Bronchial epithelial cell (primary cell): Measurements from ENCODE around the gene FOXB2. TPM values are rescaled to one million over a fixed set of nuclear protein-coding genes. Genes with fewer than 3 reads are reported as not detected.
"Not testable (repeated sequence)": the region's sequence is repeated elsewhere in the genome, so short reads cannot be mapped to it uniquely, and the experiment has no call there.

Source experiments
- DNase-seq: peaks from one replicate; pipeline ENCODE4 v3.0.0-alpha.2; 2010; ENCODE audit warnings: low read depth
- FAIRE-seq: peaks from 2 replicates; lab custom pipeline; 2011; peaks lifted over from hg19 to GRCh38; lab: Jason Lieb, UNC
- H3K27me3 ChIP-seq: 2 replicates; pipeline ENCODE4 v1.5.1; 2011; ENCODE audit warnings: low read length; ENCODE audit not compliant: control insufficient read depth, insufficient read depth
- H3K36me3 ChIP-seq: 2 replicates; pipeline ENCODE4 v1.5.1; 2011; ENCODE audit warnings: low read length; ENCODE audit not compliant: control insufficient read depth, insufficient read depth
- H3K4me3 ChIP-seq: 2 replicates; pipeline ENCODE4 v1.5.1; 2011; ENCODE audit warnings: mild to moderate bottlenecking, low read depth, low read length, control low read depth
- total RNA-seq: library from RNA; depleted of rRNA; stranded (reverse); fragments of >200 nt; gene quantifications from 2 replicates; pipeline ENCODE4 v1.2.1, GENCODE V29; 2014
- TF ChIP-seq, protein P1 (sequence below): IDR thresholded peaks from 2 replicates; pipeline ENCODE4 v1.5.1; 2011; ENCODE audit warnings: mild to moderate bottlenecking, moderate library complexity, low read length, control low read depth, inconsistent platforms; ENCODE audit not compliant: insufficient read depth, severe bottlenecking

Gene FOXB2
- total RNA-seq = not detected in 2 replicates

DNA sequence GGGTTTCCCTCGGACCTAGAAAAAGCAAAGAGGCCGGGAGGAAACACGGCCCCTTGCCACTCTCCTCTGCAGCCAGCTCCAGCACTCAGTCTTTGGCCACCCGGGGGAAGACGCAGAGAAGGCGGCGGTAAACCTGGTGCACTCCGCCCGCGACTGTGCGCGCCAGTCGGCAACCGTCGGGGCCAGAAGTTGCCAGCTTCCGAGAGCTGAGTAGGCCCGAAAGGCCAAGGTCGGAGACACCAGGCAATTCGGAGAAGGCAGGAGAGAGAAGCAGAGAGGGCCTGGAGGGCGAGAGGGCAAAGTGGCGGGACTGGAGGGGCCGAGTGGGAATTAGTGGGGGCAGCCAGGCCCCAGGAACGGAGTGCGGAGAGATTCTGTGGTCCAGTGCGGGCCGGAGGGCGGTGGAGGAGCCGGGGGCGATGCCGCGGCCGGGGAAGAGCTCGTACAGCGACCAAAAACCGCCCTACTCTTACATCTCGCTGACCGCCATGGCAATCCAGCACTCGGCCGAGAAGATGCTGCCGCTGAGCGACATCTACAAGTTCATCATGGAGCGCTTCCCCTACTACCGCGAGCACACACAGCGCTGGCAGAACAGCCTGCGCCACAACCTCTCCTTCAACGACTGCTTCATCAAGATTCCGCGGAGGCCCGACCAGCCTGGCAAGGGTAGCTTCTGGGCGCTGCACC lies at the start of gene FOXB2:
Gene FOXB2 (plus strand): TSS at position 420 of the 690 bp plus-strand sequence. CDS start 0 bp downstream, at position 420.
- TF ChIP-seq, protein P1, sequence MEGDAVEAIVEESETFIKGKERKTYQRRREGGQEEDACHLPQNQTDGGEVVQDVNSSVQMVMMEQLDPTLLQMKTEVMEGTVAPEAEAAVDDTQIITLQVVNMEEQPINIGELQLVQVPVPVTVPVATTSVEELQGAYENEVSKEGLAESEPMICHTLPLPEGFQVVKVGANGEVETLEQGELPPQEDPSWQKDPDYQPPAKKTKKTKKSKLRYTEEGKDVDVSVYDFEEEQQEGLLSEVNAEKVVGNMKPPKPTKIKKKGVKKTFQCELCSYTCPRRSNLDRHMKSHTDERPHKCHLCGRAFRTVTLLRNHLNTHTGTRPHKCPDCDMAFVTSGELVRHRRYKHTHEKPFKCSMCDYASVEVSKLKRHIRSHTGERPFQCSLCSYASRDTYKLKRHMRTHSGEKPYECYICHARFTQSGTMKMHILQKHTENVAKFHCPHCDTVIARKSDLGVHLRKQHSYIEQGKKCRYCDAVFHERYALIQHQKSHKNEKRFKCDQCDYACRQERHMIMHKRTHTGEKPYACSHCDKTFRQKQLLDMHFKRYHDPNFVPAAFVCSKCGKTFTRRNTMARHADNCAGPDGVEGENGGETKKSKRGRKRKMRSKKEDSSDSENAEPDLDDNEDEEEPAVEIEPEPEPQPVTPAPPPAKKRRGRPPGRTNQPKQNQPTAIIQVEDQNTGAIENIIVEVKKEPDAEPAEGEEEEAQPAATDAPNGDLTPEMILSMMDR = no peak
- H3K4me3 ChIP-seq = no peak within 1 kb of the TSS

DNA sequence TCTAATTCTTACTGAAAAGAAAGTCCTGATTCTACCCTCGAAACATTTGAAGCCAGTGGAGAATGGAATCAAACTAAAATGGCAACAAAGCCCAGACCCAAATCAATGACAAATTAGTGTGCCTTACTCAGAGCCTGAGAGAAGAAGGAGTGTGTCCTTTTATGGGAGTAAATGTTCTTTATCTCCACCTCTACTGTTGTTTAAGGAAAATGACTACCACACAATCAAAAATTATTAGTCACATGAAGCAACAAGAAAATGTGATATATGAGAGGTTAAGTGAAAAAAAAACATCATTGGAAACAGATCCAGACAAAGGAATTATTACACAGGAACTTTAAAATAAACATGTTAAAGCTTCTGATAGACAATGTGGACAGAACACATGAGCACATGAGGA lies 49.7 kb upstream of the FOXB2 start:
- Histone ChIP-seq H3K36me3 (no peaks in the 10 kb centered on the region), H3K4me3 (no peak overlapping the region), H3K27me3 (no peaks in the 10 kb centered on the region)
- FAIRE-seq = no peak
- TF ChIP-seq, protein P1 = no peak
- DNase-seq = no peak

More for the DNA sequence above, at the start of gene FOXB2:
- peaks cover 85% of the 10 kb centered on the region for H3K27me3 ChIP-seq
- H3K36me3 ChIP-seq = no peaks in the 10 kb centered on the region
- FAIRE-seq (no peak), DNase-seq (no peak)

DNA sequence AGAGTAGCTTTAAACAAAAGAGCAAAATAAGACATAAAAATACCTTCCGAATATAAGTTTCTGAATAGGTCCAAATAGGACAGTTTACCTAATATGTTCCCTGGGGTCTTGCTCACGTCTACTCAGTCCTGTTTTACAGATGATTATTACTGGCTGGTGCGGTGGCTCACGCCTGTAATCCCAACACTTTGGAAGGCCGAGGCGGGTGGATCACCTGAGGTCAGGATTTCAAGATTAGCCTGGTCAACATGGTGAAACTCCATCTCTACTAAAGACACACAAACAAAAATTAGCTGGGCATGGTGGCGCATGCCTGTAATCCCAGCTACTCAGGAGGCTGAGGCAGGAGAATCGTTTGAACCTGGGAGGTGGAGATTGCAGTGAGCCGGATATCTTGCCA lies 40.6 kb upstream of the FOXB2 start:
- not testable (repeated sequence) for H3K27me3 ChIP-seq, DNase-seq, H3K36me3 ChIP-seq, H3K4me3 ChIP-seq, FAIRE-seq

DNA sequence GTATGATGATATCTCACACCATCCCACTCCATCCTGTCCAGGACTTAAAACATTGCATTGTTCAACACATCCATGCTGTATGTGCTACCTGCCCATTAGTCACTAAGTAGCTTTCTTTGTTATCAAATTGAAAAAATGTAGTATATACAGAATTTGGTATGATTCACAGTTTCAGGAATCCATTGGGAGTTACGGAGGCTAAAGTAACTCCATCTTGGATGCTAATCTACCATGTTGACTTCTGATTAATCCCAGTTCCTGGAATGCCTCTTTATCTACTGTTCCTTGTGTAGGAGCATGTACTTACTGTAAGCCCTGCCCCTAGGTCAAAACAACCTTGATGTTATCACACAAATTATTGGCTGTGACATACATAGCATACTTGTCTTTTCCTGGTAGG lies 38.9 kb upstream of the FOXB2 start:
- no peak for FAIRE-seq
- no peaks in the 10 kb centered on the region for H3K27me3 ChIP-seq
- TF ChIP-seq, protein P1 = no peak

DNA sequence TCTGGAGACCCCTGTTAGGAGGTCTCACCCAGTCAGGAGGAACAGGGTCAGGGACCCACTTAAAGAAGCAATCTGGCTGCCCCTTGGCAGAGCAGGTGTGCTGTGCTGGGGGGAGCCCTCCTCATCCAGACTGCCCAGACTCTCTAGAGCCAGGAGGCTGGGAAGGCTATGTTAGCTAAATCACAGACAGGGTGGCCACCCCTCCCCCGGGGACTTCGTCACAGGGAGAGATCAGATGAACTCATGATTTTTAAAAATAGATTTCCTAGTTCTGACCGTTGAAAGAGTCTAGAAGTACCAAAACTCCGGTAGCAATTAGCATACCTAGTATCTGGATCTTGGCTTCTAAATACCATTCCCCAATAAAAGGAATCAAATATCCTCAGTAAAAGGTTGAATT lies 35.0 kb upstream of the FOXB2 start:
- no peak for FAIRE-seq
- Histone ChIP-seq H3K36me3 (no peaks in the 10 kb centered on the region), H3K27me3 (no peaks in the 10 kb centered on the region), H3K4me3 (no peak overlapping the region)
- no peak for DNase-seq
- TF ChIP-seq, protein P1 = no peak

More for the DNA sequence above, 38.9 kb upstream of the FOXB2 start:
- peak; percentile 31 for DNase-seq
- no peak overlapping the region for H3K4me3 ChIP-seq
- H3K36me3 ChIP-seq = no peaks in the 10 kb centered on the region

DNA sequence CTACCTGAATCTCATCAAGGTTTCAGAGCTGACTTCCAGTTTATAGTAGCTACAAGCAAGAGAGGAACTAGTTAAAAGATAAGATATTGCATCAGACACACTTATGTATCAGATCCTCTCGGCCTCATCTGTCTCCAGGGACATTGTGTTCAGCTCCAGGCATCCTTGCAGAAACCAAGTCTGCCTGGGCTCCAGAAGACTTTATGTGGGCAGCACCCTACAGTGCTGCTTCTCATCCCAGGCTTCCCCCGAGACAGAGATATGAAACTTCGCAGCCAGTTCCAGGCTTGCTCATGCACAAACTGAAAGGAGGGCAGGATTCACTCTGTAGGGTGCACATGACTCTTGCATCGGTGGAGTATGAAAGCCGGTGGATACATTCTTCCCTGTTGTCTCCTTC lies 33.9 kb upstream of the FOXB2 start:
- TF ChIP-seq, protein P1 = no peak
- H3K36me3 ChIP-seq = no peaks in the 10 kb centered on the region
- FAIRE-seq (no peak), DNase-seq (no peak)
- no peaks in the 10 kb centered on the region for H3K27me3 ChIP-seq
- no peak overlapping the region for H3K4me3 ChIP-seq
